ENCODE results near the gene KRT1.

- TF ChIP-seq, protein P1, sequence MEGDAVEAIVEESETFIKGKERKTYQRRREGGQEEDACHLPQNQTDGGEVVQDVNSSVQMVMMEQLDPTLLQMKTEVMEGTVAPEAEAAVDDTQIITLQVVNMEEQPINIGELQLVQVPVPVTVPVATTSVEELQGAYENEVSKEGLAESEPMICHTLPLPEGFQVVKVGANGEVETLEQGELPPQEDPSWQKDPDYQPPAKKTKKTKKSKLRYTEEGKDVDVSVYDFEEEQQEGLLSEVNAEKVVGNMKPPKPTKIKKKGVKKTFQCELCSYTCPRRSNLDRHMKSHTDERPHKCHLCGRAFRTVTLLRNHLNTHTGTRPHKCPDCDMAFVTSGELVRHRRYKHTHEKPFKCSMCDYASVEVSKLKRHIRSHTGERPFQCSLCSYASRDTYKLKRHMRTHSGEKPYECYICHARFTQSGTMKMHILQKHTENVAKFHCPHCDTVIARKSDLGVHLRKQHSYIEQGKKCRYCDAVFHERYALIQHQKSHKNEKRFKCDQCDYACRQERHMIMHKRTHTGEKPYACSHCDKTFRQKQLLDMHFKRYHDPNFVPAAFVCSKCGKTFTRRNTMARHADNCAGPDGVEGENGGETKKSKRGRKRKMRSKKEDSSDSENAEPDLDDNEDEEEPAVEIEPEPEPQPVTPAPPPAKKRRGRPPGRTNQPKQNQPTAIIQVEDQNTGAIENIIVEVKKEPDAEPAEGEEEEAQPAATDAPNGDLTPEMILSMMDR (IDR thresholded peaks at IDR 0.05; ENCODE audit: low read length) = no peak
- TF ChIP-seq EZH2phosphoT487 (IDR thresholded peaks at IDR 0.05; ENCODE audit: low read length) = no peak
These were observed 36.8 kb downstream of the KRT1 start for GRCh38 chr12:52643233-52644077.
